Measurements from ENCODE around the gene SACM1L. TPM values are rescaled to one million over a fixed set of nuclear protein-coding genes. Genes with fewer than 3 reads are reported as not detected.
"Not testable (repeated sequence)": the region's sequence is repeated elsewhere in the genome, so short reads cannot be mapped to it uniquely, and the experiment has no call there.

SACM1L gene
- total RNA-seq, 1 donor from 2014 or later = 59.2 TPM

GRCh38 chr3:45691842-45692241, 2.6 kb downstream of the SACM1L start:
- Mint-ChIP-seq H3K27me3 (ENCODE audit: unreplicated experiment) (peaks cover 7% of the 10 kb centered on the region), H3K27ac (ENCODE audit: unreplicated experiment) (peak overlapping the region; percentile 76)
- TF ChIP-seq CTCF (IDR thresholded peaks at IDR 0.05; ENCODE audit: partially characterized antibody, unreplicated experiment) = no peak

GRCh38 chr3:45692866-45693265, 3.7 kb downstream of the SACM1L start:
- Mint-ChIP-seq H3K27ac (ENCODE audit: unreplicated experiment) (no peak overlapping the region), H3K9me3 (ENCODE audit: unreplicated experiment) (peaks cover 14% of the 10 kb centered on the region), H3K4me3 (ENCODE audit: unreplicated experiment) (no peak overlapping the region), H3K27me3 (ENCODE audit: unreplicated experiment) (peaks cover 7% of the 10 kb centered on the region), H3K36me3 (ENCODE audit: unreplicated experiment) (no peaks in the 10 kb centered on the region), H3K4me1 (ENCODE audit: low read depth, unreplicated experiment) (peaks cover 33% of the 10 kb centered on the region)
- TF ChIP-seq CTCF (IDR thresholded peaks at IDR 0.05; ENCODE audit: partially characterized antibody, unreplicated experiment) = no peak
- DNase-seq = no peak

More at GRCh38 chr3:45691842-45692241, 2.6 kb downstream of the SACM1L start:
- H3K4me3 Mint-ChIP-seq (ENCODE audit: unreplicated experiment) = peak overlapping the region; percentile 62
- no peaks in the 10 kb centered on the region for H3K36me3 Mint-ChIP-seq (ENCODE audit: unreplicated experiment)
- H3K4me1 Mint-ChIP-seq (ENCODE audit: low read depth, unreplicated experiment) = peaks cover 33% of the 10 kb centered on the region
- H3K9me3 Mint-ChIP-seq (ENCODE audit: unreplicated experiment) = peaks cover 14% of the 10 kb centered on the region
- no peak for DNase-seq

GRCh38 chr3:45693941-45694521, 4.8 kb downstream of the SACM1L start:
- H3K36me3 Mint-ChIP-seq (ENCODE audit: unreplicated experiment) = no peaks in the 10 kb centered on the region
- no peak for DNase-seq
- no peak overlapping the region for H3K27ac Mint-ChIP-seq (ENCODE audit: unreplicated experiment)
- H3K27me3 Mint-ChIP-seq (ENCODE audit: unreplicated experiment) = peaks cover 2% of the 10 kb centered on the region
- peak; percentile 40 for TF ChIP-seq CTCF (IDR thresholded peaks at IDR 0.05; ENCODE audit: partially characterized antibody, unreplicated experiment)
- H3K9me3 Mint-ChIP-seq (ENCODE audit: unreplicated experiment) = peaks cover 6% of the 10 kb centered on the region
- no peak overlapping the region for H3K4me3 Mint-ChIP-seq (ENCODE audit: unreplicated experiment)
- peaks cover 31% of the 10 kb centered on the region for H3K4me1 Mint-ChIP-seq (ENCODE audit: low read depth, unreplicated experiment)

- H3K27ac Mint-ChIP-seq (ENCODE audit: unreplicated experiment); H3K4me3 Mint-ChIP-seq (ENCODE audit: unreplicated experiment); H3K36me3 Mint-ChIP-seq (ENCODE audit: unreplicated experiment); H3K27me3 Mint-ChIP-seq (ENCODE audit: unreplicated experiment); DNase-seq; H3K9me3 Mint-ChIP-seq (ENCODE audit: unreplicated experiment): not testable (repeated sequence)
- H3K4me1 Mint-ChIP-seq (ENCODE audit: low read depth, unreplicated experiment) = peaks cover 31% of the 10 kb centered on the region
Observed at GRCh38 chr3:45695166-45695565, 6.0 kb downstream of the SACM1L start.

- no peaks in the 10 kb centered on the region for H3K27me3 Mint-ChIP-seq (ENCODE audit: unreplicated experiment)
- no peak overlapping the region for H3K4me3 Mint-ChIP-seq (ENCODE audit: unreplicated experiment)
- H3K4me1 Mint-ChIP-seq (ENCODE audit: low read depth, unreplicated experiment) = peaks cover 13% of the 10 kb centered on the region
- DNase-seq = no peak
- no peak overlapping the region for H3K27ac Mint-ChIP-seq (ENCODE audit: unreplicated experiment)
- no peak for TF ChIP-seq CTCF (IDR thresholded peaks at IDR 0.05; ENCODE audit: partially characterized antibody, unreplicated experiment)
- no peaks in the 10 kb centered on the region for H3K36me3 Mint-ChIP-seq (ENCODE audit: unreplicated experiment)
- H3K9me3 Mint-ChIP-seq (ENCODE audit: unreplicated experiment) = no peaks in the 10 kb centered on the region
Observed at GRCh38 chr3:45700570-45701073, 11.4 kb downstream of the SACM1L start.

All from glutamatergic neuron (in vitro differentiated cells).